ENCODE results near the gene NRIP3.
"Not testable (repeated sequence)": the region's sequence is repeated elsewhere in the genome, so short reads cannot be mapped to it uniquely, and the experiment has no call there.

Gene NRIP3

DNA sequence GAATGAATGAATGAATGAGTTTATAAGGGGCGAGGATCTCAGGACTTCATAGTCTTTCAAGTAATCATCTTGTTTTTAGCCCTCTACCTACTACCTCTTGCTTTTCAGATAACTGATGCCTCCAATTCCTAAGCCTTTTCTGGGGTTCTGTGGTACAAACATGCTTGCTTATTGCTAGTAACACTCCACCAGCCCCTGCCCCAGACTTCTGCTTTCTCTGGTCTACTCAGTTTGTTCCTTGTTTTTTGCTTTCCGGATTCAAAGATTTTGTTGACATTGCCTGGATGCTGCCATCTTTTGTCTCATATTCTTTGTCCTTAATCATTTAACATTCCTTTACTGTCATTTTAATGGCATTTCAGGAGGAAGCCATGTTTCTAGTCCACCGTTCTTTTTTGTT lies 30.7 kb downstream of the NRIP3 start:
- no peak for DNase-seq

DNA sequence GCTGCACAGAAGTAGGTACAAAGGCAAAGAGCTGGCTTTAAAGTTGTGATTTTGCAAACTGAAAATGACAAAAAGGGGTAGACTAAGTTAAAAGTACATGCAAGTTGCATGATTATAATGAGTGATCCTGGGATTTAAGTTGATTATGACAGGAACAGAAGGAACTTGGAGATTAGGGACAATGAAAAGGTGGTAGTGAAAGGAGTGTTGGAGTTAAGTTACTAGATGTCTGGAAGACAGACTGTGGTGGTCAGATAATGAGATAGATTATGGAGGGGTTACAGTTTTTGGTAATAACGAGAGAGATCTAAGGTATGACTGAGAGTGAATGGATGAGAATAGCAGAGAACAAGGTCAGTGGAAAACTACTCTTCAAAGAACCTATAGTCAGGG lies 31.9 kb downstream of the NRIP3 start:
- no peak for DNase-seq

DNA sequence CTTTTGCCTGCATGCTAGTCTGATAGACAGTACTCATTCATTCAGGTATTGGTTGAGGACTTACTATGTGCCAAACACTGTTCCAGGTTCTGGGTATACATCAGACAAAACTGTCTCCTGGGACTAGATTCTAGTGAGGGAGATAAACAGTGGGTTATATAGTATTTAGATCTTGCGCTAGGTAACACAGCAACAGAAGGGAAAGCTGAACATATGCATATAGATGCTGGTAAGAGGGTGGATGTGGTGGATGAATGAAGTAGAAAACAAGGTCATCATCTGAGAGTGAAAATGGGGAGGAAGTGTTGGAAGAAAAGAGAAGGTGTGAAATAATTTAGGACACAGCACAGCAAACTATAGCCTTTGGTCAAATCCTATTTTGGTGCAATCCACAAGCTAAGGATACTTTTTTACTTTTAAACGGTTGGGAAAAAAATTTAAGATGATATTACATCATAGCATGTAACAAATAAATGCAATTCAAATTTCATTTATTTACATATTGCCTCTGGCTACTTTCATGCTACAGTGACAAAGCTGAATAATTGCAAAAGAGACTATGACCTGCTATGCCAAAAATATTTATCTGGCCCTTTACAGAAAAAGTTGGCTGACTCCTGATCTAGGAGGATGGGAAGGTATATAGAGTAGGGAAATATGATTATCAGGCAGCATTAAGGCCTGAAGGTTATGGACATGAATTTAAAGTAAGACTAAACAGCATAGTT lies 32.4 kb downstream of the NRIP3 start:
- DNase-seq: no peak

DNA sequence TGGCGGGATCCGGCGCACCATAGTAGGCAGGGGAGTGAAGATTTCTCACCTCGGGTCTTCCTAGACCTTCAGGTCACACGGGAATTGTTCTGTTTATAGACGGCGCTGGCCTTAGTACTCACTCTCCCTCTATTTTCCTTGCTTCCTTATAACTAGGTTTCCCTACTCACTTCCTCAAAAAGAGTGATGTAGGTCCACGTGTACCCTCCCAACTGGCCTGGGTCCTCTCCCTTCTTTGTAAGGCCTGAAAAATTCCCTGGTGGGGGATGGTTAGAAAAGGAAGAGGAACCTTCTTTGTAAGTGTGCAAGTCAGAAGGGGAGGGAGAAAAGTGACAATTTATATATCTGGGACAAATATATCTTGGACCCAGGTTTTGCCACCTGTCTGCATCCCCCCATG lies 36.6 kb downstream of the NRIP3 start:
- DNase-seq: no peak

DNA sequence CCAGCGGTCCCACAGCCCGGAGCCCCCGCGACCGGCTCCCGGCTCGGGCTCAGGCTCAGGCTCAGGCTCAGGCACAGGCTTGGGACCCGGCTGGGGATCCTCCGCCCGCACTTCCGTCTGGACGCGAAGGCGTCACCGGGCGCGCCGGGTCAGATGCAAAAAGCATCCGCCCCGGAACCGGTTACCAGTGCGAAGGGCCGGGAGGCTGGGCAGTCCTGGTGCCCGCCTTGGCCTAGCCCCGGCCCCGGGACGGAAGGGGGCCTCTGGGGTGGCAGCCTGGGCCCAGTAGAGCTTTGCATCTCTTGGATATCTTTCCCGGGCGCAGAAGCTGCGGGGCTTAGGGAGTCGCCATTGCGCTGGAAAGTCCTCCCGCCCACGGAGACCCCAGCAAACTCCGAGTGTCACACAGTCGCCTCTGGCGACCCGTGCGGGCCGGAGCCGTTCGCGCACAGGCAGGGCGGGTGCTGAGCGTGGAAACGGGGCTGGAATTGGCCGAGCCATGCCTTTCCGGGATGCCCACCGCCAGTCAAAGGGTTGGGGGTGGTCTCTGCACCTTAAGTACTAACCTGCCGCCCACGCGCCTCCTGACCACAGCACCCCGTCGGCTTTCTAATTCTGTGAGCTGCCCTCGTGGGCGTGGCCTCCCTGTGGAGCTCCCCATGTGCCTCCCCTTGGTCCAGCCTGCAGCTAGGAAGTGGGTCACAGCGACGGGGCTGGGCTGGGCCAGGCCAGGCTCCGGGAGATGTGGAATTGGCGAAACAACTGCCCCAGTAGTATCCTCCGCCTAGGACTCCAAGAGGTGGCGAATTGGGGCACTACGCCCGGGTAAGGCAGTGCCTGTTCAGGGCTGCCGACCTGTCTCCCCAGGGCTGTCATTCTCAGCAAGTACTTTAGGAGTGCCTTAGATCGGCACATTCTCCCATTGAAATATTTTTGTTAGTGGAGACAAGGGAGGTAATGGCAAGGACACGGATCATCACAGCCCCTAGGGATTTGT lies 39.2 kb downstream of the NRIP3 start, which contains the start of gene TMEM9B:
TMEM9B (minus strand) TSS at position 119 of the 997 bp plus-strand sequence. CDS start 129 bp downstream, outside the sequence.
- DNase-seq: peak; percentile 42 to 95 (median 85)

DNA sequence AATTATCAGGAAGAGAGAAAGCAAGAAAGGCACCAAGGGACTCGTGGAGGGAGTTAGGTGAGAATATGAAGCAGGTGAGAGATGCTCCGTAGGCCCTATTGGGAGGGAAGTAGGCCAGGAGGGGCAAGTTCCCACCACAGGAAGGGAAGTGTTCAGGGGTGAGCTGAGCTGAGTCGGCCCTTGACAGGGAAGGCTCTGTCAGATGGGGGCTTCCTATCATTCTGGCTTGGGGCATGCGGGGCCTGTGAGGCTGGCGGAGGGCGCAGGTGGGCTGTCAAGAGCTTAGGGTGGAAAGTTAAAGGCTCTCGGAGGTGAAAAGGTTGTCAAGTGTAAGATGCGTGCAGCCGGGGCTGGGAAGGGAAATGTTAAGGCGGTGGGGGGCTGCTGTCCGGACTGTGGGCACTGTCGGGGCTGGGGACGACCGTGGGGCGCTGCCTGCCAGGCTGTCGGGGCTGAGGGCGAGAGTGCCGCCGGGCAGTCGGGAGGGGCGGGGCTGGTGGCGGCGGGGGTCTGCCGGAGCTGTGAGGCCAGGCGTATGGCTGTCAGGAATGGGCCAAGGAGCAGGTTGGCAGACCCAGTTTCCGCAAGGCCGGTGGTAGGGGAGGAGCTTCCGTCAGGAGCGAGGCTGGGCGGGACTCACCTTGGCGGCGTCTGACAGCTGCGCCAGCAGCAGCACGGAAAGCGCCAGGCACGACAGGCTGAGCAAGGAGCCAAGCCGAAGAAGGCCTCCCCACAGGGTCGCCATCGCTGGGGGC lies 40.1 kb downstream of the NRIP3 start:
- DNase-seq: peak in 32 of 51 donors; percentile 12 to 91 (median 78)

DNA sequence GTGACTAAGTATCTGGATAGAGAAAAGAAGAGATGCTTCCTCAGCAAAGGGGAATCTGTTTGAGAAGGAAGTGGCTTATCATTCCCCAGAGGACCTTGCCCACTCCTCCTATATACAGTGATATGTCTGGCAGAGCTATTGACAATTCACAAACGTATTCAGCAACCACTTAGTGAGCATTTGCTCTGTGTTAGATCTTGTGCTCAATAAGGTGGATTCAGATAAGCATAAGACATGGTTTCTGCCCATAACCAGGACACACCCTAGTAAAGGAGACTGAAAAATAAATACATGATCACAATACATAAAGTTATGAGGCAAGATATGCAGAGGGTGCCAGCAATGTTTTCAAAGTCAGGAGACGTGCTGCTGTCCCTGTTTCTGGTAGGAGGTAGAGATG lies 41.0 kb downstream of the NRIP3 start:
- DNase-seq: no peak

DNA sequence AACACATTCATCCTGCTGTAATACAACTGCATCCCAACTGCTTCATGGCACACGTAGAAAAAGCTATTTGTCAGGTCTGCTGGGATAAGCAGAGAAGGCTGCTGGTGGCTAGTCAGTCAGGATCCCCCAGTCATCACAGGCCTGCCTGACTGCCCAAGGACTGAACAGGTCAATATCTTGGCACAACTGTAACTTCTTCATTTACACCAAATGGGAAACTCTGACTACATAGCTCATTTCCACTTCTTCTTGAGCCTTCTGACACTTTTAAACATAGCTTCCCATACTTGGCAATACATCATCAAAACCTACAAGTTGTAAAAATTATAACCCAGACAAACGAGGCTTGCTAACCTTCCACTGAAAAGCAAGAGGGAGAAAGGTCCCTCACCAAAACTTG lies 42.4 kb downstream of the NRIP3 start:
- no peak for DNase-seq

DNA sequence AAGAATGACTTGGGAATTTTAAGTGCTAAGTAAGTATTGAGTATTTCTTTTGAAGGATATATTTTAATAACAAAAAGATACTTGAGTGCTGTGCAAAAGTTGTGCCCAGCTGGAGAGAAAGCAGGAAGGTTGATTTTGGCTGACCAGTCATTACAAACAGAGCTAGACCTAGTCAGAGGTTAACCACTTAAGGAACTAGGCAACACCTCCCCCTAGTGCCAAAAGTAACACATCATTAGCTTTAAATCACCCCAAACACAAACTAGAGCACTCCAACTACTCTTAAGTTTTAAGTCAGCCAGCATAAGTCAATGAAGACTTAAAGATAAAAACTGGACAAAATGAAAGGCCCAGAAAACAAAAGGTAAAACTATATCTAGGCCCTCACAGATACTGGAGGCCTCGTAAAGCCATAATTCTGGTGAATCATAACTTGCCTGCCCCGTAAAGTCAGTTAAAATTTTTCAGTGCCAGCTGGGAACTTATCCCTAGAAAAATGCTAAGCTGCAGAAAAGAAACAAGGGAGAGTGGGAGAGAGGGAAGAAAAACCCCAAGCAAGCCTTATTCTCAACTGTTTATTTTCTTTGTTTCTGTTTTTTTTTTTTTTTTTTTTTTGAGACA lies 44.1 kb downstream of the NRIP3 start:
- DNase-seq: peak in 2 of 51 donors; percentile 2 to 9

DNA sequence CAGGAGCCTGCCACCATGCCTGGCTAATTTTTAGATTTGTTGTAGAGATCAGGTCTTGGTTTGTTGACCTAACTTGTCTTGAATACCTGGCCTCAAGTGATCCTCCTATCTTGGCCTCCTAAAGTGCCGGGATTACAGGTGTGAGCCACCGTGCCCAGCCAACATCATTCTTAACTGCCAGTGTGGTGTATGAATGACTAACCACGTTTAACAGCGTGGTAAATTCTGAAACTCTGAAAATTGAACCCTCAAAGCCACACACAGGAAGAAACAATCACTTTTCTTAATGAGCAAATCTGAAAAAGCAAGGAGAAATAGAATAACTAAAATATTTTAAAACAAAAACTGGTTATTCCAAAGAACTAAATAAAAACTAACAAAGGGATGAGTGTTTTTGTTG lies 46.9 kb downstream of the NRIP3 start:
- DNase-seq: no peak

DNA sequence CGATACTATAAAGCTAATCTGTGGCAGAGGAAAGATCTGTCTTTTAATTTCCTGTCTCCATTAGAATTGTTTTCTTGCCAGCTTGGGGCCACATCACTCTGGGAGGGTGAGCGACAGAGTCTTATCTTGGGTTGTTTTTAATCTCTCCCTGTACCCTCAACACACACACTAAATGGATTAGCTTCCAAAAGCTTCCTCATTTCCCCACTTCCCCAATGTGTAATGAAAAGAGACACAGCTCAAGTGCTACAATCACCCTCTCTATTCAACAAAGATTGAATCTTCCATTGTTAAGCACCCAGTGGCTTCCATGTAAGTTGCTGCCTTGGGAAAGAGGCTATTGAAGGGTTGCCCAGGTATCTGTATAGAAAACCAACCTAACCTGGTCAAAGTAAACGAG lies 54.9 kb downstream of the NRIP3 start:
- no peak for DNase-seq

DNA sequence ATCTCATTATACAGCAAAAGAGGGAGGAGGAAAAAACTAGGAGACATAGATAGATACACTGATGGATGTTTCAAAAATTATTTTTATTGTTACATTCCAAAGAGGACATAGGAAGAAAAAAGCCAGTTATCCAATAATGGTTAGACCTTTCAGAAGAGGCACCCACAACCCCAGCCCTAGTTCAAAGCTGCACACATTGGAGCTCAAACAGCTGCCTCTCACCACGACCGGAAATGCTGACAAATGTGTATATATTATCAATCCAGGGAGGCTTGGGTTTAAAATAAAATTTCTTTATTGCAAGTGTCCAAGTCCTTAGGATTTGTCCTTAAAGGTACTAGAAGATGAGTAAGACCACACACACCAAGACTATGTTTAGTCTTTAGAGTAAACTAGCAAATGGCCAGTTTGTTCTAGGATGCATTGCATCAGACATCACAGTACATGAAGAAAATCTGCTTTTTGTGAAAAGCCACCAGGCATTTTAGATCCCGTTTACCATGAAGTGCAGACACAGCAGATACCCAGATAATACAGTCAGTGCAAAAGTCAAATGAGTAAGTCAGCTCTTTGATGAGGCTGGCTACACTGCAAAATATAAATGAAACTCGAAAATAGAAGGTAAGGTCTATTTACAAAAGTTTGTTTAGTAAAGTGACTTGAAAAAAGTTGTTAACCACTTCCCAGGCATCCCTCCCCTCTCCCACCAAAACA lies 56.4 kb downstream of the NRIP3 start:
- no peak for DNase-seq

DNA sequence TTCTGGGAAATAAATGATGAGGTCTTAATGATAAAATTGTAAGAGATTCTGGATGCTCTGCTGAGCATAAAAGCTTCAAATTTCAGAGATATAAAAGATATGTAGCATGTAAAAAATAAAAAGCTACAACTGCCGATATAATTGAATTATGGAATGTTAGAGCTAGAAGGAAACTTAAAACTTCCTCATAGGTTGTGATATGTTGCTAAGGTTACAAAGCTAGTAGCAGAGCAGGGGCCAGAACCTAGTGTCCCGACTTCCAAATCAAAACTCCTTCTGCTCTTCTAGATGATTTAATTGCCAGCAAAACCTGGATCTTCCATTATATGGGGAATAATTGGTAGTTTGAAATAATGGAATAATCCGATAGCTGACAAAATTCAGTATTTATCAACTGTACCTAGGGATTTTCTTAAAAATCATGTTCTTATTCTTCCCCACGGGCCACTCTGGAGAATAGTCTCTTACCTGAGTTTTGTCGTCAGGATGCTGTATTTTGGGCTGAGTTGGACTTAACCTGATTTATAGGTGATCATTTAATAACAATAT lies 61.2 kb downstream of the NRIP3 start, which contains the start of gene ASCL3:
ASCL3 (minus strand) TSS at position 499 of the 549 bp plus-strand sequence. CDS start 4,855 bp downstream, outside the sequence.
- no peak for DNase-seq

DNA sequence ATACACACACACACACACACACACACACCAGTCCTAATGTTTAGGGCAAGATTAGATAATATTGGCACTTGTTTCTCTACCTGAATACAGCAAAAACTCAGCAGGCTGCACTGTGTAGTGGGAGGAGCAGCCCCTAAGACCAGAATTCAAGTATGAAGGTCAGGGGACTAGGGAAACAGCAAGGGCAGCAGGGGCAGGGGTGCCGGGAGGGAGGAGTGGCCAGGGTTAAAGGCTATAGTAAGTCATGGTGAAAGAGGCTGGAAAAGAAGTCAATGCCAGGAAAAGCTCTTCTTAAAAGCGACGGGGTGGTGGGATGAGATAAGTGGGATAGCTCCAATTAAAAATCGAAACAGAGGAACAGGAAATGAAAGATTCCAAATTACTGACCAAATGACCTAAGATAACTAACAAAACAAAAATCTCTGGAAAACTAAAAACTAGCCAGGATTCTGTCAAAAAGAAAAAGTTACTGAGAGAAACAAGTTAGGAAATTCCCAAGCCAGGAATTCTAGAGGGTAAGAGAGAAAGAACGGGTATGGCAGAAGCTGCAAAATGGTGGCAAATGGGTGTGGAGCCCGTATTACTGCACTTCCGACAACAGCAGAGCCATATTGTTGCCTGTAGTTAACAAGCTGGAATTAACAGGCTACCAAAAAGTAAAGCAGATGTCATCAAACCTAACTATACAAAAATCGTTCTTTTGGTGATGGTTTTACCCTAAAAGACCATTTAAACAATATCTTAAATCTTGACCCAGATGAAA lies 62.3 kb downstream of the NRIP3 start:
- DNase-seq: no peak

DNA sequence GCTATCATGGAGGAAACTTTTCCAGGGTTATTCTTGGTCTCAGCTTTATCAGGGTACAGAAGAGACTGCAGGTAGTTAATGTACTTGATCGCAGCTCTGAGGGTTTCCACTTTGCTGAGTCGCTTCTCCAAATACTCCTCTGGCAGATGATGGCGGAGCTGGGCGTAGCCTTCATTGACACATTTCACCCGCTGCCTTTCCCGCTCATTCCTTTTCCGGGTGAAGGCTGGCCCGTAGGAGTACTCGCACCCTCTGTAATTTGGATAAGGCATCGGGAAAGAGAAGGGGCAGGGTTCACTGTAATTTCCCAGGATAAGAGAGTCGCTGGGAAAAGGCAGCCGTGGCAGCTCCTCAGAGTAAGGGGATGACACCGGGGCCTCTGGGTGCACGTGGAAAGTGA lies 66.1 kb downstream of the NRIP3 start:
- DNase-seq: no peak

DNA sequence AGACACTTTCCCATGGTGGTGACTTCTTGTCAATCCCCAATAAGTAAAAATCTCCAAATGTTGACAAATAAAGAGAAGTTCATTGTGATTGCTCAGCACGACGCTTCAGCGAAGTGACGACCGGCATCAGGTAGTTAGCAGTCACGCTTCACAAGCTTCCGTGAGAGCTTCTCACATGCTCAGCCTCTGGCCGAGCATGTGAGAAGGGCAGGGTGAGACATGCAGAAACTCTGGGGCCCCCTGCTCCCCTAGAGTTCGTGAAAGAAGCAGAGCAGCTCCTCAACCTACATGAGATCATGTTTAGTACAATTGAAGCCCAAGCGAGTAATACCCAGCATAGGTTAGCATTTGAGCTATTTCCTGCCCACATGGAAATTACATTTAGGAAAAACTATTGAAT lies 66.6 kb downstream of the NRIP3 start:
- no peak for DNase-seq

DNA sequence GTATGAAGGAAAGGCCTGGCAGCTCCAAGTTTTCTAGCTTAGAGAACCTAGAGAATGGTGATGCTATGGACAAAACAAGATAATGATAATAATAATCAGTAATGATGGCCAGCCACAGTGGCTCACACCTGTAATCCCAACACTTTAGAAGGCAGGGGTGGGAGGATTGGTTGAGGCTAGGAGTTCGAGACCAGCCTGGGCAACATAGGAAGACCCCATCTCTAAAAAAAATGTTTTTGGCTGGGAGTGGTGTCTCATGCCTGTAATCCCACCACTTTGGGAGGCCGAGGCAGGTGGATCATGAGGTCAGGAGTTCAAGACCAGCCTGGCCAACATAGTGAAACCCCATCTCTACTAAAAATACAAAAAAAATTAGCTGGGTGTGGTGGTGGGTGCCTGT lies 68.0 kb downstream of the NRIP3 start:
- not testable (repeated sequence) for DNase-seq

DNA sequence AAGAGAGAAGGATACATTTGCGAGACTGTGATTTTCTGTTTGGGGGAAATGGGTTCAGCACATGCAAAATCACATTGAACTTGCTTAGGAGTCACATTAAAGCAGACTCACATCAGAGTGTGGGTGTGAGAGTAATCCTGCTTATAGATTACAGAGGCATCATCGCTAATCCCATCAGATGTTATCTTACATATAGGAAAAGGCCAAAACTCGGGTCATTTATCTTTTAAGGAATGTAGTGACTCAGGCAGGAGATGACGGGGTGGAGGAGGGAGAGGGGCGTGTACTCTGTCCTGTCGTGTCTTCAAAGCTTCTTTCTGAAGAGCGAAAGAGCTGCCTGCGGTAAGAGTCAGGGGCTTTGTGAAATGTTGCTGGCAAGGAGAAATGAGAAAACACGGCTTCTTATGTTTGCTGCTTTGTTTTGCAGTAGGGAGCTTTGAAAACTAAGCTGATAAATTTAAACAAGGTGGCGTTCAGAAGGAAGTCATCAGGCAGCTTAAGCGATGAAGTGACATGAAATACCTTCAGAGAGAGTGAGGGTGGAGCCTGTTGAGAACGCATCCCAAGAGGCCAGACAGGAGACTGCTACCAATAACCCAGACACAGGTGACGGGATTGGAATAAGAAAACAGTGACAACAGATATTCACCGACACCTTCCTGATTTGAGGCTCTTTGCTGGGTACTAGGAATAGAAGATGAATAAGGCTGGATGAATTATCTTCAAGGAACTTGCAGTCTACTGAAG lies 68.9 kb downstream of the NRIP3 start:
- DNase-seq: no peak

DNA sequence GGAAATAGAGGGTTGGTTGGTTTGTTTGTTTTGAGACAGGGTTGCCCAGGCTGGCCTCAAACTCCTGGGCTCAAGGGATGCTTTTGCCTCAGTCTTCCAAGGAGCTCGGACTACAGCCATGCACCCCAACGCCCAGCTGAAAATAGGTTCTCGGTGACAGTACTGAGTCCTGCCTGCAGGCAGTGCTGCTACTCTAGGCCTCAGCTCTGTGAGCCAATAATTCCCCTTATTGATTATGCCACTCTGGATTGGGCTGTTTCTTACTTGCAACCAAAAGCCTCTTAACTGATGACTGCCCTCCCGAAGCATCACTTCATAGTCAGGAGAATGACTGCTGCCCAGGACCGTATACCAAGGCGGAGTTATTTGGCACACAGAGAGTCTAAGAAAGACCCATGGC lies 69.9 kb downstream of the NRIP3 start:
- no peak for DNase-seq

Measured in hypothalamus (tissue), 51 donors.